ENCODE results near the gene PDE2A. TPM values are rescaled to one million over a fixed set of nuclear protein-coding genes. Genes with fewer than 3 reads are reported as not detected.

Gene PDE2A
- total and polyA plus RNA-seq, 8 donors, result 8.4 to 13.8 (median 11.2) TPM

DNA sequence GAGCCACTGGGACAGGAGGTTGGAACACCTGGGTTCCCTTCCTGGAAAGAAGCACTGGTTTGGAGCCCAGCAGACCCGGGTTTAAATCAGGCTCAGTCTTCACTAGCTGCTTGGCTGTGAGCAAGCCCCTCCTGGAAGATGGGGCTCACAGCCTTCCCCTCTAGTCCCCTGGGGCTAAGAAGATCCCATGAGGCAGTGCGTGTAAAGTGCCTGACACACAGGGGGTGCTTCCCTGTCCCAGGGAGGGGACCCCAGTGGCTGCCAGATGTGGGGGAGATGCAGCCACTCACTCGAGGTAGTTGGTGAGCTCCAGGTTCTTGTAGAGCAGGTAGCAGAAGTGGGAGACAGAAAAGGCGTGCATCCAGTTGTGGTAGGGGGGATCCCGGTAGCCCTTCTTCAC is 93.2 kb downstream of the PDE2A start:
- no peaks in the 10 kb centered on the region for H3K9me3 ChIP-seq
- H3K4me1 ChIP-seq, result peaks cover 6 to 19% of the 10 kb centered on the region in 2 donors
- H3K36me3 ChIP-seq, result no peaks in the 10 kb centered on the region
- peaks cover 12 to 41% of the 10 kb centered on the region in 2 donors for H3K27me3 ChIP-seq
- no peak overlapping the region for H3K27ac ChIP-seq
- intact Hi-C loops (cut with DNase I), result no loop called here
- no peak for ATAC-seq
- peak in 1 of 4 donors; percentile 11 for DNase-seq
- no peak overlapping the region for H3K4me3 ChIP-seq
- TF ChIP-seq, protein P1, sequence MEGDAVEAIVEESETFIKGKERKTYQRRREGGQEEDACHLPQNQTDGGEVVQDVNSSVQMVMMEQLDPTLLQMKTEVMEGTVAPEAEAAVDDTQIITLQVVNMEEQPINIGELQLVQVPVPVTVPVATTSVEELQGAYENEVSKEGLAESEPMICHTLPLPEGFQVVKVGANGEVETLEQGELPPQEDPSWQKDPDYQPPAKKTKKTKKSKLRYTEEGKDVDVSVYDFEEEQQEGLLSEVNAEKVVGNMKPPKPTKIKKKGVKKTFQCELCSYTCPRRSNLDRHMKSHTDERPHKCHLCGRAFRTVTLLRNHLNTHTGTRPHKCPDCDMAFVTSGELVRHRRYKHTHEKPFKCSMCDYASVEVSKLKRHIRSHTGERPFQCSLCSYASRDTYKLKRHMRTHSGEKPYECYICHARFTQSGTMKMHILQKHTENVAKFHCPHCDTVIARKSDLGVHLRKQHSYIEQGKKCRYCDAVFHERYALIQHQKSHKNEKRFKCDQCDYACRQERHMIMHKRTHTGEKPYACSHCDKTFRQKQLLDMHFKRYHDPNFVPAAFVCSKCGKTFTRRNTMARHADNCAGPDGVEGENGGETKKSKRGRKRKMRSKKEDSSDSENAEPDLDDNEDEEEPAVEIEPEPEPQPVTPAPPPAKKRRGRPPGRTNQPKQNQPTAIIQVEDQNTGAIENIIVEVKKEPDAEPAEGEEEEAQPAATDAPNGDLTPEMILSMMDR (IDR thresholded peaks at IDR 0.05), result no peak

DNA sequence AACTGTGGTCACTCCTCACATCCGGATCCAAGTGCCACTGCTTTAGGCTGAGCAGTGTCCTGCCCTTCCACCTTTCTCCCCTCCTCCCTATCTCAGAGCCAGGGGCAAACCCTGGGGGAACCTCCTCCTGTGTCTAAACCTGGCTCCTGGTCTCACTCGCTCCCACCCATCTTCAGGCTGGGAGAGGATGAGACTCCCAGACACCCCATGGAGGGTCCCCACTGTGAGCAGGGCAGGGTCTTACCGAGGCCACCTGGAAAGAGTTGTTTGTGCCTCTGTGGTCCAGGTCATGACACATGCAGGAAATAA is 93.6 kb downstream of the PDE2A start:
- H3K36me3 ChIP-seq, result no peaks in the 10 kb centered on the region
- no peaks in the 10 kb centered on the region for H3K9me3 ChIP-seq
- H3K4me3 ChIP-seq, result no peak overlapping the region
- intact Hi-C loops (cut with DNase I), result no loop called here
- H3K27ac ChIP-seq, result no peak overlapping the region
- ATAC-seq, result no peak
- peak in 1 of 4 donors; percentile 24 for DNase-seq
- peaks cover 11 to 37% of the 10 kb centered on the region in 2 donors for H3K27me3 ChIP-seq
- TF ChIP-seq, protein P1 (IDR thresholded peaks at IDR 0.05), result no peak
- H3K4me1 ChIP-seq, result peaks cover 6 to 15% of the 10 kb centered on the region in 2 donors

DNA sequence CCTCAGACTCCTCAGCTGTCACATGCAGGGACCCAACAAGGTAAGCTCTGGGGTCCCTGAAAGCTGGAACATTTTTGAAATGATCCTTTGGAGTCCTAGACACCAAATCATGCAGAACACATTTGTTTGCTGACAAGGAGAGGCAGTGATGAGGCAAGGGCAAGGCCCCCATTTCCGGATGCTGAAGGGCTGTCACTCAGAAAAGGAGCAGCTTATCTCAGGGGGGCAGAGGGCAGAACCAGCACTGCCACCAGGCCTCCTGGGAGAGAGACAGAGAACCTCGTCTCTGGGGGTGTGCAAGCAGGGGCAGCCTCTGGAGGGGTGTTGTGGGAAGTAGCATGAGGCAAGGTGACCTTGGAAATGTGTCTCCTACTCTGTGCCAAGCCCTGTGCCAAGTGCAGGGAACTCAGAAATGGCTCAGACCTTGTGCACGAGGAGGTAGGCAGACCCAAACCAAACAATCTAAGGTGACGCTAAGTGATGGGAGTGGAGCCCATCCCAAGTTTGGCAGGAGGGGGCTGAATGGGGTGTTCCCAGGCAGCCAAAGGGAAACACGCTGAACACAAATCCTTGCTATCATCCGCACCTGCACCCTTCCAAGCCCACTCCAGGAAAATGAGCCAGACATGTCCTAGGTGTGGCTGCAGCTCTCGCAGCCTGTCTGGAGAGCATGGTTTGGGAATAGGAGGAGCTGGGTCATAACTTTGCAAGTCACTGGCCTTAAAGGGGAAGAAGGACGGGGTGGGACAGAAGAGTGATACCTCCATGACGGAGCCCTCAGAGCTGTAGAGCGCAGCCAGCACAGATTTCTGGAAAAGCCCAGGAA is 94.2 kb downstream of the PDE2A start:
- ATAC-seq, result no peak
- intact Hi-C loops (cut with DNase I), result no loop called here

DNA sequence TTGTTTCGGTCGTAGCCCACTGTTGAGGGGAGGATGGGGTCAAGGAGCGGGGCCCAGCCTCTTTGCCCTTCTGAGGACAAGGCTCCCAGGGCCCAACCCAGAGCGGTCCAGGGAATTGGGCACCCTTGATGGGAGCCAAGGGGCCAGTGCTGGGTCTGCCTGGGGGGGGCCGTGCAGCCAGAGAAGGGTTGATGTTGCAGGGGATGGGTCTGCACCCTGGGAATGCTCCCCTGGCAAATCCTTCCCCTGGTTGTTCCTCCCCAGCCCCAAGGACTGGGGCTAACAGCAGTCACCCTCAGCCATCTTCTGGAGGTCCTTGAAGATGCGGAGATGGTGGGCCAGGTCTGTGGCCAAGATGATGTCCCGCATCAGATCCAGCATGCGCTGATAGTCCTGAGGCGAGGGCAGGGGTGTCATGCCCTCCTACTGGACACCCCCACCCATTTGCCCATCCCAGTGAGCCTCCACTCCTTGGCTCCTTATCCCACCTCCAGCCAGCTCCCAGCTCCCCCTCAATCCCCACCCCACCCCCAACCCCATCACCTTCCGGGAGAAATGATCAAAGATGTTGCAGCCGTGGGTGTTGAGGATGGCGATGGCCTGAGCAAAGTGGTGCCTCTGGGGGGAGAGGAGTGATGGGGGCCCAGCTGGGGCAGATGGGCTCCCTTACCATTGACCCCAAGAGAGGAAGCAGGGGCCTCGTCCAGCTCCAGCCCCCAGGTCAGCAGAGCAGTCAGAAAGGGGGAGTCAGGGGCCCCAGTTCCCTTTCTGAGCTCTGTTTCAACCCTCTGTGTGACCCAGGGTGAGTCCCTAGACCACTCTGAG is 95.0 kb downstream of the PDE2A start:
- Histone ChIP-seq H3K9me3 (no peaks in the 10 kb centered on the region), H3K27me3 (peaks cover 0 to 32% of the 10 kb centered on the region in 2 donors), H3K27ac (no peak overlapping the region), H3K4me1 (peaks cover under 1% of the 10 kb centered on the region in 2 donors), H3K4me3 (no peak overlapping the region), H3K36me3 (no peaks in the 10 kb centered on the region)
- intact Hi-C loops (cut with DNase I), result no loop called here
- TF ChIP-seq, protein P1 (IDR thresholded peaks at IDR 0.05), result no peak
- peak in 1 of 4 donors; percentile 22 for DNase-seq
- no peak for ATAC-seq

More for the DNA sequence above, 94.2 kb downstream of the PDE2A start:
- TF ChIP-seq, protein P1 (IDR thresholded peaks at IDR 0.05), result no peak
- no peaks in the 10 kb centered on the region for H3K36me3 ChIP-seq
- peaks cover 6 to 9% of the 10 kb centered on the region in 2 donors for H3K4me1 ChIP-seq
- H3K27ac ChIP-seq, result no peak overlapping the region
- peak in 1 of 4 donors; percentile 12 for DNase-seq
- no peak overlapping the region for H3K4me3 ChIP-seq
- H3K27me3 ChIP-seq, result peaks cover 6 to 32% of the 10 kb centered on the region in 2 donors
- no peaks in the 10 kb centered on the region for H3K9me3 ChIP-seq

DNA sequence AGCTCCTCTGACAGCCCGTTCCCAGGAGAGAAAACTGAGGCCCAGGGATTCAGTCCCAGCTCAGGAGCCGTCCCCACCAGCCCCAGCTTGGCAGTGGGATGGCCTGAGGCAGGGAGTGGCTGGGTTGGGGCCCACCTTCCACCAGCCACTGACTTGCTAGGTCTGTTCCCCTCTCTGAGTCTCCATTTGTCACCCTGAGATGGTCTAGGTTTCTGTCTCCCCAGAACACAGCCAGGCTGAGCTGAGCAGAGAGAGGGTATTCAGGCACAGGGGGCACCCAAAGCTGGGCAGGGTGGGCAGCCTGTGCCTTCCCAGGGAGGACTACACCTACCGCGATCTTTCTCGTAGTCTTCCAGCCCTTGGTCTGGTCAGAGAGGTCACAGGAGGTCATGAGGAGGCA is 95.7 kb downstream of the PDE2A start:
- Histone ChIP-seq H3K27me3 (peaks cover 0 to 32% of the 10 kb centered on the region in 2 donors), H3K4me1 (no peaks in the 10 kb centered on the region), H3K36me3 (no peaks in the 10 kb centered on the region), H3K4me3 (no peak overlapping the region), H3K27ac (no peak overlapping the region), H3K9me3 (no peaks in the 10 kb centered on the region)
- intact Hi-C loops (cut with DNase I), result no loop called here
- ATAC-seq (no peak), DNase-seq (peak in 1 of 4 donors; percentile 7)
- TF ChIP-seq, protein P1 (IDR thresholded peaks at IDR 0.05), result no peak

All from left lung (tissue), 10 donors.